NCI-H510A treated with DMSO at 0.1 percent for 48 hours (cell line): ENCODE measurements around the gene CYP19A1.

Experiments
- DNase-seq: peaks from one replicate; lab custom pipeline; 2025; lab: John Stamatoyannopoulos, UW

The CYP19A1 gene

GRCh38 chr15:51338496-51338895 lies at the start of gene CYP19A1:
TSS of gene CYP19A1 (minus strand) at chr15:51338596. CDS start at chr15:51242912, 95,684 bp downstream.
- no peak for DNase-seq

GRCh38 chr15:51387699-51388041 lies 49.3 kb upstream of the CYP19A1 start:
- no peak for DNase-seq

- no peak for DNase-seq
These were observed 48.7 kb upstream of the CYP19A1 start for GRCh38 chr15:51386960-51387698.

GRCh38 chr15:51386486-51386885 lies 48.1 kb upstream of the CYP19A1 start:
- DNase-seq = no peak

GRCh38 chr15:51386029-51386428 lies 47.6 kb upstream of the CYP19A1 start:
- DNase-seq = no peak

GRCh38 chr15:51382787-51383186 lies 44.4 kb upstream of the CYP19A1 start:
- DNase-seq = peak; percentile 4

- DNase-seq = peak; percentile 37
These were observed 42.8 kb upstream of the CYP19A1 start for GRCh38 chr15:51380999-51381806.

GRCh38 chr15:51379390-51379789 lies 41.0 kb upstream of the CYP19A1 start:
- DNase-seq = no peak

GRCh38 chr15:51378406-51378805 lies 40.0 kb upstream of the CYP19A1 start:
- DNase-seq = no peak

GRCh38 chr15:51377038-51377786 lies 38.8 kb upstream of the CYP19A1 start:
- DNase-seq = no peak

GRCh38 chr15:51375966-51376640 lies 37.7 kb upstream of the CYP19A1 start:
- DNase-seq = no peak

GRCh38 chr15:51374131-51374530 lies 35.7 kb upstream of the CYP19A1 start:
- DNase-seq = no peak

GRCh38 chr15:51371266-51371665 lies 32.9 kb upstream of the CYP19A1 start:
- no peak for DNase-seq

GRCh38 chr15:51369451-51369761 lies 31.0 kb upstream of the CYP19A1 start:
- DNase-seq = no peak

GRCh38 chr15:51368751-51369450 lies 30.5 kb upstream of the CYP19A1 start:
- DNase-seq = no peak

- no peak for DNase-seq
These were observed 29.9 kb upstream of the CYP19A1 start for GRCh38 chr15:51368307-51368706.

- no peak for DNase-seq
These were observed 29.1 kb upstream of the CYP19A1 start for GRCh38 chr15:51367322-51367976.

GRCh38 chr15:51366920-51367319 lies 28.5 kb upstream of the CYP19A1 start:
- DNase-seq = no peak

GRCh38 chr15:51366071-51366470 lies 27.7 kb upstream of the CYP19A1 start:
- DNase-seq = no peak

- no peak for DNase-seq
These were observed 27.0 kb upstream of the CYP19A1 start for GRCh38 chr15:51365417-51365816.

- no peak for DNase-seq
These were observed 25.0 kb upstream of the CYP19A1 start for GRCh38 chr15:51363383-51363782.
